SK-N-SH (cell line): ENCODE data around the gene GPR146.

Experiments used
- CTCF ChIP-seq: fragments of 200-600 bp; sonication (generic); IDR thresholded peaks from 2 replicates; pipeline ENCODE4 v1.6.1; 2017; ENCODE audit warnings: antibody characterized with exemption, mild to moderate bottlenecking, moderate library complexity
- EP300 ChIP-seq, 2 experiments: IDR thresholded peaks; 2 replicates each; pipeline versions ENCODE4 v1.4.0 to v1.6.1; 2012; ENCODE audit warnings: borderline replicate concordance in 1 of 2, low read depth in 1 of 2, low read length in 1 of 2
- EZH2phosphoT487 ChIP-seq: fragments of 200-600 bp; sonication (generic); IDR thresholded peaks from 2 replicates; pipeline ENCODE4 v1.6.1; 2017; ENCODE audit warnings: low read depth, mixed run types, mild to moderate bottlenecking, antibody characterized with exemption, moderate library complexity, borderline replicate concordance
- JUND ChIP-seq: IDR thresholded peaks from 2 replicates; pipeline ENCODE4 v1.4.0; 2012
- MAX ChIP-seq: IDR thresholded peaks from 2 replicates; pipeline ENCODE4 v1.4.0; 2012; ENCODE audit warnings: low read depth
- MXI1 ChIP-seq: IDR thresholded peaks from 2 replicates; pipeline ENCODE4 v1.6.1; 2012; ENCODE audit warnings: mild to moderate bottlenecking, low read depth, low read length, improper control_type of control experiment
- RCOR1 ChIP-seq: fragments of 150-350 bp; IDR thresholded peaks from 2 replicates; pipeline ENCODE4 v1.6.1; 2017; ENCODE audit warnings: antibody characterized with exemption, low read length
- RFX5 ChIP-seq: IDR thresholded peaks from 2 replicates; pipeline ENCODE4 v1.6.1; 2012; ENCODE audit warnings: mild to moderate bottlenecking, improper control_type of control experiment, low read length
- TAF1 ChIP-seq: IDR thresholded peaks from 2 replicates; pipeline ENCODE4 v1.6.1; 2012; ENCODE audit warnings: low read depth, mild to moderate bottlenecking, low read length, moderate library complexity, borderline replicate concordance
- TCF12 ChIP-seq: IDR thresholded peaks from 2 replicates; pipeline ENCODE4 v1.4.0; 2012
- USF1 ChIP-seq: IDR thresholded peaks from 2 replicates; pipeline ENCODE4 v1.4.0; 2012; ENCODE audit warnings: low read depth, borderline replicate concordance
- USF2 ChIP-seq: fragments of 150-350 bp; IDR thresholded peaks from 2 replicates; pipeline ENCODE4 v1.6.1; 2017; ENCODE audit warnings: antibody characterized with exemption, low read length, low read depth, borderline replicate concordance
- YY1 ChIP-seq: IDR thresholded peaks from 2 replicates; pipeline ENCODE4 v1.4.0; 2012; ENCODE audit warnings: low read depth, mild to moderate bottlenecking

- TF ChIP-seq JUND (no peak), TCF12 (no peak), RCOR1 (no peak), YY1 (no peak), TAF1 (no peak), CTCF (no peak), EP300 (IDR thresholded peaks at IDR 0.05; ENCODE audit: borderline replicate concordance in 1 of 2, low read depth in 1 of 2, low read length in 1 of 2) (no peak), USF2 (no peak), RFX5 (no peak), EZH2phosphoT487 (no peak), MXI1 (no peak), MAX (no peak), USF1 (no peak)
Measured at GRCh38 chr7:1098243-1099153, 54.2 kb downstream of the GPR146 start.
